H1 (cell line): Measurements from ENCODE around the gene AMBP.

Source experiments
- BRCA1 ChIP-seq: IDR thresholded peaks from 2 replicates; pipeline ENCODE4 v1.6.1; 2012; ENCODE audit warnings: low read depth, low read length, improper control_type of control experiment
- CHD2 ChIP-seq: IDR thresholded peaks from 2 replicates; pipeline ENCODE4 v1.6.1; 2012; ENCODE audit warnings: low read length, improper control_type of control experiment
- EGR1 ChIP-seq: IDR thresholded peaks from 2 replicates; pipeline ENCODE4 v1.6.1; 2011; ENCODE audit warnings: low read depth, low read length, borderline replicate concordance
- EZH2 ChIP-seq: fragments of 200-600 bp; sonication (generic); IDR thresholded peaks from 2 replicates; pipeline ENCODE4 v1.7.1; 2012; ENCODE audit warnings: low read depth, mild to moderate bottlenecking, moderate library complexity, low read length, inconsistent platforms; ENCODE audit not compliant: severe bottlenecking
- JUND ChIP-seq: IDR thresholded peaks from 2 replicates; pipeline ENCODE4 v1.6.1; 2011; ENCODE audit warnings: mild to moderate bottlenecking, improper control_type of control experiment, low read length
- KDM1A ChIP-seq: fragments of 200-600, 300-600 bp; sonication (generic); IDR thresholded peaks from 2 replicates; pipeline ENCODE4 v1.7.1; 2016; ENCODE audit warnings: mild to moderate bottlenecking, low read length, borderline replicate concordance
- SIN3A ChIP-seq, 2 experiments: IDR thresholded peaks in 1 of 2; conservative IDR thresholded peaks in 1 of 2; 2 replicates each; pipeline ENCODE4 v1.6.1; 2011 to 2012; ENCODE audit warnings: low read length in 2 of 2, improper control_type of control experiment in 1 of 2, low read depth in 1 of 2, mild to moderate bottlenecking in 1 of 2
- ZNF274 ChIP-seq: IDR thresholded peaks from 2 replicates; pipeline ENCODE4 v1.7.0; 2012; ENCODE audit warnings: low read length, borderline replicate concordance; ENCODE audit errors: extremely low read depth
- TF ChIP-seq, protein P1 (sequence below), 3 experiments: IDR thresholded peaks; 1 replicate in 2 of 3; 2 replicates in 1 of 3; pipeline versions ENCODE4 v1.5.1 to v1.6.1; 2011; ENCODE audit warnings: low read length in 3 of 3, mild to moderate bottlenecking in 3 of 3, inconsistent platforms in 2 of 3, low read depth in 1 of 3, moderate library complexity in 1 of 3; ENCODE audit not compliant: insufficient read depth in 1 of 3; ENCODE audit errors: control extremely low read depth in 1 of 3

DNA sequence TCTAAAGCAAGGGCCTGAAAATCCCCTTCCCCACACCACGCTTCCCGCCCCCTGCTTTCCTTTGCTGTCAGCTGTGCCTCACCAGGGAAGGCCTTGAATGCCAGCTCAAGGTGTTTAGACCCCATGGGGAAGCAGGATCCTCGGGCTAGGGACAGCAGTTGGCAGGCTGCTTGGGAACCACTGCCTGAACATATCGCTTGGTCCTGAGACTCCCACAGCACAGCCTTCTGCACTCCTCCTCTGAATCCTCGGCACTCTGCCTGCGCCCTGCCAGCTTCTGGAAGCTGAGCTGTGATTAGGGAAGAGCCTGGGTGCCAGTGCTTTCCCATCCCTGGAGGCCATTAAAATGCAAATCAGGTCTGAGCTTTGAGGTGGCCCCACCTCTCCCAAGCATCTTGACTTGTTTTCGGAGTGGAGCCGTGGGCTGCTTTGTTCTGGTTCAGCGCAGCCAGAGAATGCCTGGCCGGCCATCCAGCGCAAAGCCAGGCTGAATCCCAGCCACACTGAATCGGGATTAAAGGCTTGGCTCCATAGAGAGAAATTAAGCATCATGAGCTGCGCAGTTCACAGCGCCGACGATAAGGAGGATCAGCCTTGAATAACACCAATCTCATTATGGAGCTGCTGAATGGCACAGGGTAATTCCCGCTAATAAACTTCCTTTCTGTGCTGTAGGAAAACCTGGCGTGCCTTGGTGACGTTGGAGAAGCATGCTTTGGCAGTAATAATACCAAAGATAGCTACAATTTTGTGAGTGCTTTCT, 40.0 kb downstream of the AMBP start:
- TF ChIP-seq, protein P1, sequence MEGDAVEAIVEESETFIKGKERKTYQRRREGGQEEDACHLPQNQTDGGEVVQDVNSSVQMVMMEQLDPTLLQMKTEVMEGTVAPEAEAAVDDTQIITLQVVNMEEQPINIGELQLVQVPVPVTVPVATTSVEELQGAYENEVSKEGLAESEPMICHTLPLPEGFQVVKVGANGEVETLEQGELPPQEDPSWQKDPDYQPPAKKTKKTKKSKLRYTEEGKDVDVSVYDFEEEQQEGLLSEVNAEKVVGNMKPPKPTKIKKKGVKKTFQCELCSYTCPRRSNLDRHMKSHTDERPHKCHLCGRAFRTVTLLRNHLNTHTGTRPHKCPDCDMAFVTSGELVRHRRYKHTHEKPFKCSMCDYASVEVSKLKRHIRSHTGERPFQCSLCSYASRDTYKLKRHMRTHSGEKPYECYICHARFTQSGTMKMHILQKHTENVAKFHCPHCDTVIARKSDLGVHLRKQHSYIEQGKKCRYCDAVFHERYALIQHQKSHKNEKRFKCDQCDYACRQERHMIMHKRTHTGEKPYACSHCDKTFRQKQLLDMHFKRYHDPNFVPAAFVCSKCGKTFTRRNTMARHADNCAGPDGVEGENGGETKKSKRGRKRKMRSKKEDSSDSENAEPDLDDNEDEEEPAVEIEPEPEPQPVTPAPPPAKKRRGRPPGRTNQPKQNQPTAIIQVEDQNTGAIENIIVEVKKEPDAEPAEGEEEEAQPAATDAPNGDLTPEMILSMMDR (IDR thresholded peaks at IDR 0.05; ENCODE audit: control extremely low read depth in 1 of 3, insufficient read depth in 1 of 3, low read depth in 1 of 3, low read length in 3 of 3): no peak
- no peak for TF ChIP-seq KDM1A
- no peak for TF ChIP-seq SIN3A (conservative IDR thresholded peaks at IDR 0.05 in 1 of 2, IDR thresholded peaks at IDR 0.05 in 1 of 2; ENCODE audit: low read depth in 1 of 2, low read length in 2 of 2)
- TF ChIP-seq ZNF274: no peak
- no peak for TF ChIP-seq JUND
- no peak for TF ChIP-seq EGR1
- TF ChIP-seq EZH2: no peak
- no peak for TF ChIP-seq CHD2
- no peak for TF ChIP-seq BRCA1
